ENCODE data around the gene MPPED1. TPM values are rescaled to one million over a fixed set of nuclear protein-coding genes. Genes with fewer than 3 reads are reported as not detected.

The MPPED1 gene
- total RNA-seq, 6 donors from 2014 or later, result not detected

DNA sequence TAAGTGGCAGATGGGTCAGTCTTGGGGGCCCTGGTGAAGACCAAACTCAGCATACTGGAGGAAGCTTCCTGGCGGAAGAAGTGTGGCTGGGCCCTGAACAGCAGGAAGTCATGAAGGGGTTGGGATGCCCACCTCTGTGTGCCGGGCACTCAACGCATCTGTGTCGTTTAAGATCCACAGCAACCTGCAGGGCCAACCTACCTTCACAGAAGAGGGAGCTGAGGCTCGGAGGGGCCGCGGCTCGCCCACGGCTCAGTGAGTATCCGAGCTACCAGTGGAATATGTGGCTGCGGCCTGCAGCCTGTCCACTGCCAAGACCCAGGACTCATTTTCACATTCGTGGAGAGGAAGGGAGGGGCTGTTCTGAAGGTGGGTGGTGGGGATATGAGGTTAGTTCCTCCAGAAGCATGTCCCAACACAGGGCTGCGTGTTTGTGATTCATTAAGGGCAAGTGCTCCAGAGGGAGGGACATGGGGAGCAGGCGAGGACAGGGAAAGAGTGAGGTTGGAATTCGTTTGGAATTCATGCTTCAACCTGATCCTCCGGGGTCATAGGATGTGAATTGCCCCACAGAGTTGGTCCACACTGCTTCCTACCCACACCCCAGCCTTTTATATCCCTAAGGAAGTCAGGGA lies 99.6 kb downstream of the MPPED1 start:
- H3K27me3 ChIP-seq, result no peaks in the 10 kb centered on the region
- H3K4me3 ChIP-seq, result no peak overlapping the region
- no peak overlapping the region for H3K27ac ChIP-seq
- TF ChIP-seq EP300 (IDR thresholded peaks at IDR 0.05) (no peak), POLR2AphosphoS5 (IDR thresholded peaks at IDR 0.05) (no peak), POLR2A (IDR thresholded peaks at IDR 0.05) (no peak)
- TF ChIP-seq, protein P1, sequence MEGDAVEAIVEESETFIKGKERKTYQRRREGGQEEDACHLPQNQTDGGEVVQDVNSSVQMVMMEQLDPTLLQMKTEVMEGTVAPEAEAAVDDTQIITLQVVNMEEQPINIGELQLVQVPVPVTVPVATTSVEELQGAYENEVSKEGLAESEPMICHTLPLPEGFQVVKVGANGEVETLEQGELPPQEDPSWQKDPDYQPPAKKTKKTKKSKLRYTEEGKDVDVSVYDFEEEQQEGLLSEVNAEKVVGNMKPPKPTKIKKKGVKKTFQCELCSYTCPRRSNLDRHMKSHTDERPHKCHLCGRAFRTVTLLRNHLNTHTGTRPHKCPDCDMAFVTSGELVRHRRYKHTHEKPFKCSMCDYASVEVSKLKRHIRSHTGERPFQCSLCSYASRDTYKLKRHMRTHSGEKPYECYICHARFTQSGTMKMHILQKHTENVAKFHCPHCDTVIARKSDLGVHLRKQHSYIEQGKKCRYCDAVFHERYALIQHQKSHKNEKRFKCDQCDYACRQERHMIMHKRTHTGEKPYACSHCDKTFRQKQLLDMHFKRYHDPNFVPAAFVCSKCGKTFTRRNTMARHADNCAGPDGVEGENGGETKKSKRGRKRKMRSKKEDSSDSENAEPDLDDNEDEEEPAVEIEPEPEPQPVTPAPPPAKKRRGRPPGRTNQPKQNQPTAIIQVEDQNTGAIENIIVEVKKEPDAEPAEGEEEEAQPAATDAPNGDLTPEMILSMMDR (IDR thresholded peaks at IDR 0.05), result no peak
- H3K9me3 ChIP-seq, result no peaks in the 10 kb centered on the region
- H3K36me3 ChIP-seq, result no peaks in the 10 kb centered on the region
- no peaks in the 10 kb centered on the region for H3K4me1 ChIP-seq
- 64 to 84% methylated on average over 6 to 13 of the region's 16 CpGs for WGBS, 2 donors
- ATAC-seq (ENCODE audit: low FRiP score in 2 of 2) (no peak), DNase-seq (peak in 1 of 2 donors; percentile 63)

DNA sequence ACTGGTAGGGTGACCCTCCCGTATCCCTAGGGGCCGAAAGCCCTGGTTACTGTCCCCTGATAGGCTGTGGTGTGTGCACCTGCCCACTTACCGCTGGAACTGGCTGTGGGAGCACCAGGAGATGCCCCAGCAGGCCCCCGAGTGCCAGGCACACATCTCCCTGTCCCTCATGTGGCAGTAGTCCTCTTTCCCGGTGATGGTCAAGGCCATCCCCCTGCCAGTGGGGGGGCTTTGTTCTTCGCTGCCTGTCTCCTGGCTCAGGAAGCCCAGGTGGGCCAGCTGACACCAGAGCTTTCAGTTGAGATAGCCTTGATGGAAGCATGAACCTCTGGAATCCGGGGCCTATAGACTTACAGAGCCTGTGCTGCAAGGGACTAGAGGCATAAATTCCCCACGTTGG lies 100.5 kb downstream of the MPPED1 start:
- no peak for TF ChIP-seq POLR2AphosphoS5 (IDR thresholded peaks at IDR 0.05)
- TF ChIP-seq EP300 (IDR thresholded peaks at IDR 0.05), result no peak
- TF ChIP-seq POLR2A (IDR thresholded peaks at IDR 0.05), result no peak
- TF ChIP-seq, protein P1 (IDR thresholded peaks at IDR 0.05), result no peak
- Histone ChIP-seq H3K4me3 (no peak overlapping the region), H3K27ac (no peak overlapping the region), H3K36me3 (no peaks in the 10 kb centered on the region), H3K27me3 (no peaks in the 10 kb centered on the region), H3K4me1 (no peaks in the 10 kb centered on the region), H3K9me3 (no peaks in the 10 kb centered on the region)
- DNase-seq (no peak), ATAC-seq (ENCODE audit: low FRiP score in 2 of 2) (no peak)
- WGBS, 2 donors, result 70 to 79% methylated on average over 2 to 8 of the region's 8 CpGs

- H3K9me3 ChIP-seq, result no peaks in the 10 kb centered on the region
- H3K36me3 ChIP-seq, result no peaks in the 10 kb centered on the region
- no peak overlapping the region for H3K27ac ChIP-seq
- no peaks in the 10 kb centered on the region for H3K27me3 ChIP-seq
- H3K4me1 ChIP-seq, result no peaks in the 10 kb centered on the region
- DNase-seq (peak in 1 of 2 donors; percentile 59), ATAC-seq (ENCODE audit: low FRiP score in 2 of 2) (no peak)
- WGBS, 2 donors, result 77 to 84% methylated on average over 23 to 30 of the region's 31 CpGs
- TF ChIP-seq EP300 (IDR thresholded peaks at IDR 0.05), result no peak
- H3K4me3 ChIP-seq, result no peak overlapping the region
Measured at GRCh38 chr22:43514476-43515157, 102.8 kb downstream of the MPPED1 start.

GRCh38 chr22:43515411-43515810 lies 103.6 kb downstream of the MPPED1 start:
- no peak overlapping the region for H3K4me3 ChIP-seq
- DNase-seq (peak in 1 of 2 donors; percentile 50), ATAC-seq (ENCODE audit: low FRiP score in 2 of 2) (no peak)
- no peak overlapping the region for H3K27ac ChIP-seq
- H3K27me3 ChIP-seq, result no peaks in the 10 kb centered on the region
- no peaks in the 10 kb centered on the region for H3K4me1 ChIP-seq
- TF ChIP-seq, protein P1 (IDR thresholded peaks at IDR 0.05), result no peak
- TF ChIP-seq EP300 (IDR thresholded peaks at IDR 0.05) (no peak), POLR2AphosphoS5 (IDR thresholded peaks at IDR 0.05) (no peak), POLR2A (IDR thresholded peaks at IDR 0.05) (no peak)
- WGBS, 2 donors, result 82 to 88% methylated on average over 7 to 8 of the region's 8 CpGs
- no peaks in the 10 kb centered on the region for H3K36me3 ChIP-seq
- no peaks in the 10 kb centered on the region for H3K9me3 ChIP-seq

GRCh38 chr22:43515902-43516301 lies 104.1 kb downstream of the MPPED1 start:
- no peaks in the 10 kb centered on the region for H3K9me3 ChIP-seq
- DNase-seq, result peak in 1 of 2 donors; percentile 76
- WGBS, 2 donors, result 59 to 76% methylated on average over 11 to 13 of the region's 13 CpGs
- no peak overlapping the region for H3K4me3 ChIP-seq
- H3K4me1 ChIP-seq, result no peaks in the 10 kb centered on the region
- no peak for ATAC-seq (ENCODE audit: low FRiP score in 2 of 2)
- H3K27me3 ChIP-seq, result no peaks in the 10 kb centered on the region
- no peak overlapping the region for H3K27ac ChIP-seq
- TF ChIP-seq POLR2AphosphoS5 (IDR thresholded peaks at IDR 0.05) (no peak), POLR2A (IDR thresholded peaks at IDR 0.05) (no peak), EP300 (IDR thresholded peaks at IDR 0.05) (no peak)
- TF ChIP-seq, protein P1 (IDR thresholded peaks at IDR 0.05), result no peak
- no peaks in the 10 kb centered on the region for H3K36me3 ChIP-seq

All from upper lobe of left lung (tissue), 6 donors.